ENCODE measurements around the gene CACTIN. TPM values are rescaled to one million over a fixed set of nuclear protein-coding genes. Genes with fewer than 3 reads are reported as not detected.

Gene CACTIN
- total RNA-seq, 6 donors from 2014 or later, result 21.5 to 97.4 (median 25.5) TPM

DNA sequence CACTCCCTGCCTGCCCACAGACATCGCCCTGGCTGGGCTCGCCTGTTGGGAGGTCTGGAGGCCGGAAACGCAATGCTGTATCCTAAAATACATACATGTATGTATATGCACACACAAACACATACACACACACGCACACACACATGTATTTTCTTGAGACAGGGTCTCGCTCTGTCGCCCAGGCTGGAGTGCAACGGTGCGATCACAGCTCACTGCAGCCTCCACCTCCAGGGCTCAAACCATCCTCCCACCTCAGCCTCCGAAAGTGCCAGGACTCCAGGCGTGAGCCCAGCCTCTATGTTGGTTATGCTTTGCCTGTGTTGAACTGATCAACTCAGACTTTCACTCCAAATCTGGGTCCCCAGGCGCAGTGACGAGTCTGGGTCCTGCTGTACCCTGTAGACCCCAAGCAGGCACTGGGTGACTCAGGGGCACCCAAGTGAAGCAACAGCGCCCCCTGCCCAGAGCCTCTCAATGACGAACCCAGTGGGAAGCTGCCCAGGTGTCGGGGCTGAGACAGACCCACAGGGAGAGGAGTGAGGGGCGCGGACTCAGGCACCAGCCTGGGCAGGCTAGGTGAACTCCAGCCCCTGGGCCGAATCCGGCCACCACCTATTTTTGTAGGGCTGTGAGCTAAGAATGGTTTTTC is 27.4 kb upstream of the CACTIN start:
- DNase-seq, result no peak
- ATAC-seq (ENCODE audit: low FRiP score in 2 of 2), result no peak
- Histone ChIP-seq H3K9me3 (no peaks in the 10 kb centered on the region), H3K4me1 (no peaks in the 10 kb centered on the region), H3K36me3 (peaks cover 15 to 83% (median 71%) of the 10 kb centered on the region in 4 donors), H3K27me3 (no peaks in the 10 kb centered on the region), H3K27ac (no peak overlapping the region), H3K4me3 (no peak overlapping the region)
- WGBS, 2 donors, result 91 to 95% methylated on average over 18 to 20 of the region's 20 CpGs
- TF ChIP-seq EP300 (IDR thresholded peaks at IDR 0.05) (no peak), POLR2AphosphoS5 (IDR thresholded peaks at IDR 0.05) (no peak), POLR2A (IDR thresholded peaks at IDR 0.05) (no peak)
- TF ChIP-seq, protein P1, sequence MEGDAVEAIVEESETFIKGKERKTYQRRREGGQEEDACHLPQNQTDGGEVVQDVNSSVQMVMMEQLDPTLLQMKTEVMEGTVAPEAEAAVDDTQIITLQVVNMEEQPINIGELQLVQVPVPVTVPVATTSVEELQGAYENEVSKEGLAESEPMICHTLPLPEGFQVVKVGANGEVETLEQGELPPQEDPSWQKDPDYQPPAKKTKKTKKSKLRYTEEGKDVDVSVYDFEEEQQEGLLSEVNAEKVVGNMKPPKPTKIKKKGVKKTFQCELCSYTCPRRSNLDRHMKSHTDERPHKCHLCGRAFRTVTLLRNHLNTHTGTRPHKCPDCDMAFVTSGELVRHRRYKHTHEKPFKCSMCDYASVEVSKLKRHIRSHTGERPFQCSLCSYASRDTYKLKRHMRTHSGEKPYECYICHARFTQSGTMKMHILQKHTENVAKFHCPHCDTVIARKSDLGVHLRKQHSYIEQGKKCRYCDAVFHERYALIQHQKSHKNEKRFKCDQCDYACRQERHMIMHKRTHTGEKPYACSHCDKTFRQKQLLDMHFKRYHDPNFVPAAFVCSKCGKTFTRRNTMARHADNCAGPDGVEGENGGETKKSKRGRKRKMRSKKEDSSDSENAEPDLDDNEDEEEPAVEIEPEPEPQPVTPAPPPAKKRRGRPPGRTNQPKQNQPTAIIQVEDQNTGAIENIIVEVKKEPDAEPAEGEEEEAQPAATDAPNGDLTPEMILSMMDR (IDR thresholded peaks at IDR 0.05), result no peak

DNA sequence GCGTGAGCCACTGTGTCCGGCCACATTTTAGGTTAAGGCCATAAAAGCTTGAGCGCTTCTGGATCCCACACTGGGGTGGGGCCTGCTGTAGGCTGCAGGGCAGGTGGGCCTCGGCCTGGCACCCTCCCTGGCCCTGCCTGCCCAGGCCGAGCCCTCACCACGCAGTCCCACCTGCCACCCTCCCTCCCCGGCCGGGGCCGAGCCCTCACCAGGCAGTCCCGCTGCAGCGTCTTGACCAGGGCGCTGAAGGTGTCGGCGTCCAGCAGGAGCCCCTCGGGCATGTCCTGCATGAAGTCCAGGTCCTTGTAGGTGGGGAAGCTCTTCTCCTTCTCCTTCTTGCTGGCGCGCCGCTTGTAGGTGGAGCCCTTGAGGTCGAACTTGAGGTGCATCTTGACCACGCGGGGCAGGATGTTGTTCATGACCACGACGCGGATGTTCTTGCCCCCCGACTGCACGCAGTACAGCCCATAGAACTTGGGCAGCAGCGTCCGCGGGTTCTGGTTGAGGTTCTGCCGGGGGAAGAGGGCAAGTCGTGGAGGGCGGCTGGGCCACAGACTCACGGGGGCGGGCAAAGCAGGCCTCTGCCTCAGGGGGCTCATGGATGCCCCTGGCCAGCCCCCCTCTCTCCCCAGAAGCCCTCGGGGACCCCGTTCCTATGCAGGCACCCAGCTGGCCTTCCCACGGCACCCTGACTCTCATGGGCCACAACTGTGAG is 26.6 kb upstream of the CACTIN start:
- H3K4me3 ChIP-seq, result no peak overlapping the region
- no peaks in the 10 kb centered on the region for H3K27me3 ChIP-seq
- no peak overlapping the region for H3K27ac ChIP-seq
- H3K4me1 ChIP-seq, result no peaks in the 10 kb centered on the region
- peaks cover 15 to 80% (median 69%) of the 10 kb centered on the region in 4 donors for H3K36me3 ChIP-seq
- DNase-seq (peak in 1 of 2 donors; percentile 79), ATAC-seq (ENCODE audit: low FRiP score in 2 of 2) (no peak)
- TF ChIP-seq POLR2AphosphoS5 (IDR thresholded peaks at IDR 0.05), result no peak
- TF ChIP-seq POLR2A (IDR thresholded peaks at IDR 0.05), result no peak
- TF ChIP-seq, protein P1 (IDR thresholded peaks at IDR 0.05), result no peak
- TF ChIP-seq EP300 (IDR thresholded peaks at IDR 0.05), result no peak
- no peaks in the 10 kb centered on the region for H3K9me3 ChIP-seq
- WGBS, 2 donors, result 91 to 99% methylated on average over 14 to 37 of the region's 37 CpGs

DNA sequence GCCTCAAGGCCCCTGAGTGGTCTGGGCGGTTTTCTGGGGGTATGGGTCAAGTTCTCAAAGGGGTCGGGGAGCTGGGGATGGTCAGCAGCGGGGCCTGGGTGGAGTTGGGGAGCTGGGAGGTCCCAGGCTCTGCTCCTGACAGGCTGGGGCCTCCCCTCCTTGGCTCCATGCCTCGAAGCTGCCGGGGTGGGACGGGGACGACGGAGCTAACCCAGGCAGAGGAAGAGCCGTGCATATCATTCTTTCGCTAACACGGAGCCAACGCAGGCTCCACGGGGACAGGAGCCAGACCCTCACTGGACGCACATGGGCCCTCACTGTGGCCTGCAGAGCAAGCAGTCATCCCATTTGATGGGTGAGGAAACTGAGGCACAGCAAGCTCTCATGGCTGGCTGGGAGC is 25.8 kb upstream of the CACTIN start:
- H3K9me3 ChIP-seq, result no peaks in the 10 kb centered on the region
- H3K27ac ChIP-seq, result no peak overlapping the region
- no peak overlapping the region for H3K4me3 ChIP-seq
- no peaks in the 10 kb centered on the region for H3K4me1 ChIP-seq
- DNase-seq (peak in 1 of 2 donors; percentile 64), ATAC-seq (ENCODE audit: low FRiP score in 2 of 2) (no peak)
- no peaks in the 10 kb centered on the region for H3K27me3 ChIP-seq
- H3K36me3 ChIP-seq, result peaks cover 15 to 79% (median 66%) of the 10 kb centered on the region in 4 donors
- 98% methylated on average over 14 of the region's 14 CpGs; no CpG with 5 or more reads in 1 of the 2 donors for WGBS, 2 donors
- TF ChIP-seq, protein P1 (IDR thresholded peaks at IDR 0.05), result no peak
- TF ChIP-seq EP300 (IDR thresholded peaks at IDR 0.05), result no peak

DNA sequence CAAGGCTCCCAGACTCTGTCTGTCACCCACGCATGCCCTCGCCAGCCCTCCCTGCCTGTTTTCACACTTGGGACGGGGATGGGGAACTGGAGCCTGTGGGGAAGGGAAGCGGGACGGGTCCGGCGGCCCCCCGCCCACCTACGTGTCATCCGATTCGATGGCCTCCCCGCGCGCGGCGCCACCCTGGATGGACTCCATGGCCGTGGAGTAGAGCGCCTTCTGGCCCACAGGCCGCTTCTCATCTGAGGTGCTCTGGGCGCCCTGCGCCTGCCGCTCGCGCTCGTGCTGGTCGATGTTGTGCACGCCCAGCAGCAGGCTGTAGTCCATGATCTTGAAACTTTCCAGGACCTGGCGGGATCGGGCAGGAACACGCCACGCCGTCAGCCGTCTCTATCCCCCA is 25.1 kb upstream of the CACTIN start:
- DNase-seq (peak in 1 of 2 donors; percentile 84), ATAC-seq (ENCODE audit: low FRiP score in 2 of 2) (peak in 1 of 2 donors; percentile 6)
- no peaks in the 10 kb centered on the region for H3K9me3 ChIP-seq
- no peaks in the 10 kb centered on the region for H3K4me1 ChIP-seq
- TF ChIP-seq, protein P1 (IDR thresholded peaks at IDR 0.05), result no peak
- TF ChIP-seq EP300 (IDR thresholded peaks at IDR 0.05) (no peak), POLR2AphosphoS5 (IDR thresholded peaks at IDR 0.05) (no peak), POLR2A (IDR thresholded peaks at IDR 0.05) (no peak)
- H3K36me3 ChIP-seq, result peaks cover 15 to 77% (median 62%) of the 10 kb centered on the region in 4 donors
- no peak overlapping the region for H3K4me3 ChIP-seq
- H3K27me3 ChIP-seq, result no peaks in the 10 kb centered on the region
- 96 to 98% methylated on average over 33 of the region's 33 CpGs for WGBS, 2 donors
- no peak overlapping the region for H3K27ac ChIP-seq
